Fibroblast of skin of abdomen (primary cell): ENCODE measurements around the gene MRPS26.
"Not testable (repeated sequence)": the region's sequence is repeated elsewhere in the genome, so short reads cannot be mapped to it uniquely, and the experiment has no call there.

Experiments
- DNase-seq: peaks from one replicate; pipeline ENCODE4 v3.0.0-alpha.2; 2013

MRPS26 gene

DNA sequence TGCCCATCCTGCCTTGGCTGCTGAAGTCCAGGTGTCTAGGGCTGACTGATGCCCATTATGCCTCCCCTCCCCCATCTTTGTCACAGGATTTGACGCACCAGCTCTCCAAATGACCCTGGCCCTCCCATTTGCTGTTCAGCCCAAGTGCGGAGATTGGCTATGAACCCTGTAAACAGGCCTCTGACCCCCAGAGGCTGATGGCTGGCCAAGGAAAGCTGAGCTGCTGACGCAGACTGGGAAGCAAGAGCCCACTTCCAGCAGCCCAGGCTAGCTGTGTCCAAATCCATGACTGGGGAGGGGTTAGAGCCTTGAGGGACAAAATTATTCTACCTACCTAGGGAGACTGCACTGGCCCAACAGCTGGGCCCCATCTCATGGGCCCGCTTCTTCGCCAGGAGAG, 3.2 kb upstream of the MRPS26 start:
- DNase-seq = no peak

DNA sequence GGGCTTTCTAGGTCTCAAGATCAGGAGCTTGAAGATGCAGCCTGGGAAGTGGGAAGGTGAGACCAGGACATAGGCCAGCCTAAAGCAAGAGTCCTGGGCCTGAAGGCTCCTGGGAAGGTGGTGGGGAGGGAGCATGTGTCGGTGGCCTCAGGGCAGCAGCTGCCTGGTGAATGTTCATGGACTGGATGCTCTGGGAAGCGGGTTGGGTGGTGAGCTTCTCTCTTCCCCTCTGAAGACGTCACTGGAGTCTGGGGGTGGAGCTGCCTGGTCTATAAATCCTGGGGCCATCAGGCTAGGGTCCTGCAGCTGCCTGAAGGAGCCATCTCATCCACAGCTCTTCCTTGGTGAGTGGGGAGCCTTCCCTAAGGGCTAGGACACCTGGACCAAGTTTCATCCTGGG, 2.5 kb upstream of the MRPS26 start, which contains the start of gene GNRH2:
TSS of gene GNRH2 (plus strand) at position 301 of the 400 bp plus-strand sequence. CDS start 793 bp downstream, outside the sequence.
- no peak for DNase-seq

DNA sequence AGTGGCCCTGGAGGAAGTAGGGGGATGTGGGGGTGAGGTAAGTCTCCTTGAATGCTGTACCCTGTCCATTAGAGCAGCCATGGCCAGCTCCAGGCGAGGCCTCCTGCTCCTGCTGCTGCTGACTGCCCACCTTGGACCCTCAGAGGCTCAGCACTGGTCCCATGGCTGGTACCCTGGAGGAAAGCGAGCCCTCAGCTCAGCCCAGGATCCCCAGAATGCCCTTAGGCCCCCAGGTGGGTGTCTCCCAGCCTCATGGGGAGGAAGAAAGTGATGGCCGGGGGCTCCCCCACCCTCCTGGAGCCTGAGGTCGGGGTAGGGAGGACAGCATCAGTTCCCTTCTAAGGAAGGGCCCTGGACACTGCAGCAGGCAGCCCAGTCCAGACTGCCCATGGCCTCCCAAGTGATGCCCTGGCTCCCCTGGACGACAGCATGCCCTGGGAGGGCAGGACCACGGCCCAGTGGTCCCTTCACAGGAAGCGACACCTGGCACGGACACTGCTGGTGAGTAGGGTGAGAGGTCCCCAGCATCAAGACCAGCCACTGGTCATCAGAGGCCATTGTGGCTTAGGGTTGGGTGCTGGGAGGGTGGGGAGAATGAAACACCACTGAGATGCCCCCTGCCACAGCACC, 1.4 kb upstream of the MRPS26 start:
- DNase-seq = no peak

- DNase-seq = peak; percentile 47
These were observed 623 bp upstream of the MRPS26 start for GRCh38 chr20:3045042-3045815.

DNA sequence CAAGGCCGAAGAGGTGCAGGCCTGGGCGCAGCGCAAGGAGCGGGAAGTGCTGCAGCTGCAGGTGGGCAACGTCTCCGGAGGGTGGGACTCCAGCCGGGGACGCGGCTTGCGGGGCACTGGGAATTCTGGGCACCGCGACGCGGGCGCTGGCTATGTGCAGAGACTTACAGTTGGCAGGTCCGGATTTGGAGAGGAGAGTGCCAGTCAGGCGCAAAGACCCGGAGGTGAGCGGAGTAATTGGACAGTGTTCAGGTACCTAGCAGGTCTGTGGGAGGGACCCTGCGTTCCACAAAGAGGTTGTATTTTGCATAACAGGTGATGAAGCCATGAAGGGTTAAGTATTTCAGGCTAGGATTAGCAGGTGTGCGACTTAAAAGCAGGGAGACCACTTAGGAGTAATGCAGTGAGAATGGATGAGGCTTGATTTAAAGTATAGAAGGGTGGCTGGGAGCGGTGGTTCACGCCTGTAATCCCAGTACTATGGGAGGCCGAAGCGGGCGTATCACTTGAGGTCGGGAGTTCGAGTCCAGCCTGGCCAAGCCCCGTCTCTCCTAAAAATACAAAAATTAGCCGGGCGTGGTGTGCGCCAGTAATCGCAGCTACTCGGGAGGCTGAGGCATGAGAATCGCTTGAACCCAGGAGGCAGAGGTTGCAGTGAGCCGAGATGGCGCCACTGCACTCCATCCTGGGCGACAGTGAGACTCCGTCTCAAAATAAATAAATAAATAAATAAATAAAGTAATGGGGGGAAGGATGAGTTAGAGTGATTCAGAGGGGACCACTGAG, 1.0 kb downstream of the MRPS26 start:
- DNase-seq = no peak

GRCh38 chr20:3047486-3048419, 1.9 kb downstream of the MRPS26 start:
- no peak for DNase-seq

GRCh38 chr20:3051385-3052019, 5.7 kb downstream of the MRPS26 start:
- no peak for DNase-seq

GRCh38 chr20:3059489-3059888, 13.6 kb downstream of the MRPS26 start:
- no peak for DNase-seq

DNA sequence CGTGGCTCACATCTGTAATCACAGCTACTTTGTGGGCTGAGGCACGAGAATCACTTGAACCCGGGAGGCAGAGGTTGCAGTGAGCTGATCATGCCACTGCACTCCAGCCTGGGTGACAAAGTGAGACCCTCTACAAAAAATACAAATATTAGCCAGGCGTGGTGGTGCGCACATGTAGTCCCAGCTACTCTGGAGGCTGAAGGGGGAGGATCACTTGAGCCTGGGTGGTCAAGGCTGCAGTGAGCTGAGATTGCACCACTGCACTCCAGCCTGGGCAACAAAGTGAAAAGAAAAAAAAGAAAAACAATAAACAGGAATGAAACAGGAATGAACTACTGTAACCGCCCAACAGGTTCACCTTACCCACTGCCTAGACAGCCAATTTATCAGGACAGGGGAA, 18.3 kb downstream of the MRPS26 start:
- DNase-seq = not testable (repeated sequence)

- no peak for DNase-seq
These were observed 21.5 kb downstream of the MRPS26 start for GRCh38 chr20:3067139-3068014.

- no peak for DNase-seq
These were observed 22.2 kb downstream of the MRPS26 start for GRCh38 chr20:3068075-3068474.

DNA sequence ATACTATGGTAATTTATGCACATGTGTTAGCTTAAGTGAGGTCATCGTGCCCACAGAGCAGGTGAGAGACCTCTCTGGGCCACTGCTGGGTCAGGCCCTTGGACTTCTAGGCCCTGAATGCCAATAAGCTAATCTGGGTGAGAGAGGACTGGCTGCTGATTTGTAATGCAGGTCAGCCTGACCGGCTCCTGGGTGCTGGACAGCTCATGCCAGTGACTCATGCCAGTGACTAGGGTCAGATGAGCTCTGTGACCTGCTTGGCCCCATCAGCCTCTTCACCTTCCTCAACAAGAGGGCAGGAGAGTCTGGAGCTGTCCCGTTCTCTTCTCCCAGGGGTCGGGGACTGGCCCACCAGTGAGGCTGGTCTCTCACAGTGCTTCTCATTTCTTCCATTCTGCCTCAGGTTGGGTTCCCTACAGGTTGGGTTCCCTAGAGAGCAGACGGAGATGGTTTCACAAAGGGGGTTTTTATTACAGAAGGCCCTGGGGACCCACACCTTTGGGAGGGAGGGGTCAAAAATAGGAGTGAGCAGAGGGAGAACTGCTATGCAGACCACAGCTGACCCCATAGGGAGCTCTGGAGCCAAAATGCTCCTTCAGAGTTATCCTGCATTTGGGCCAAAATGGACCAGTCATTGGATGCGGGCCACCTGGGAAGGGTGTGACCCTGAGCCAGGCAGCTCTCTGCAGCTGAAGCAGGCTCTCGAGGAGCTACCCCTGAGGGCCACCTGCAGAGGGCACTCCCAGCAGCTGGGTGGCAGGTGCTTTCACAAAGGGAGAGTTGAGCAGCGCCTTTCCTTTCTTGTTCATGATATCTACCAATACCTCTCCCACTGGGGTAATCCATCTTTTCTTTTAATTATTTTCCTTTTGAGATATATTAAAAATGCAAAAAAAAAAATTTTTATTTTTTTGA, 23.4 kb downstream of the MRPS26 start:
- no peak for DNase-seq

GRCh38 chr20:3070725-3071124, 24.9 kb downstream of the MRPS26 start:
- no peak for DNase-seq

GRCh38 chr20:3071266-3071609, 25.4 kb downstream of the MRPS26 start:
- no peak for DNase-seq

DNA sequence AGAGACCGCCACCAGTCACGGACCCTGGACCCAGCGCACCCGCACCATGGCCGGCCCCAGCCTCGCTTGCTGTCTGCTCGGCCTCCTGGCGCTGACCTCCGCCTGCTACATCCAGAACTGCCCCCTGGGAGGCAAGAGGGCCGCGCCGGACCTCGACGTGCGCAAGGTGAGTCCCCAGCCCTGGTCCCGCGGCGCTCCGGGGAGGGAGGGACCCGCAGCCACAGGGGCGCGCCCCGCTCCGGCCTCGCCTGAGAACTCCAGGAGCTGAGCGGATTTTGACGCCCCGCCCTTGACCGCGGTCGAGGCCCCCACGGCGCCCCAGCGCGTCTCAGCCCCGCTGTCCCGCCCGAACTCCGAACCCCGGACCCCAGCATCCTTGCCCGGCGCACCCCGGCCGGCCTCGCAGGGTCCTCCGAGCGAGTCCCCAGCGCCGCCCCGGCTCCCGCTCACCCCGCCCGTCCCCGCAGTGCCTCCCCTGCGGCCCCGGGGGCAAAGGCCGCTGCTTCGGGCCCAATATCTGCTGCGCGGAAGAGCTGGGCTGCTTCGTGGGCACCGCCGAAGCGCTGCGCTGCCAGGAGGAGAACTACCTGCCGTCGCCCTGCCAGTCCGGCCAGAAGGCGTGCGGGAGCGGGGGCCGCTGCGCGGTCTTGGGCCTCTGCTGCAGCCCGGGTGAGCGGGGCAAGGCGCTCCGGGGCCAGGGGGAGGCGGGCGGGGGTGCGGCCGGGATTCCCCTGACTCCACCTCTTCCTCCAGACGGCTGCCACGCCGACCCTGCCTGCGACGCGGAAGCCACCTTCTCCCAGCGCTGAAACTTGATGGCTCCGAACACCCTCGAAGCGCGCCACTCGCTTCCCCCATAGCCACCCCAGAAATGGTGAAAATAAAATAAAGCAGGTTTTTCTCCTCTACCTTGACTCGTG, 26.0 kb downstream of the MRPS26 start, which contains the start of gene OXT:
TSS of gene OXT (plus strand) at position 11 of the 920 bp plus-strand sequence. CDS start at position 47, 36 bp downstream.
- peak; percentile 27 for DNase-seq

DNA sequence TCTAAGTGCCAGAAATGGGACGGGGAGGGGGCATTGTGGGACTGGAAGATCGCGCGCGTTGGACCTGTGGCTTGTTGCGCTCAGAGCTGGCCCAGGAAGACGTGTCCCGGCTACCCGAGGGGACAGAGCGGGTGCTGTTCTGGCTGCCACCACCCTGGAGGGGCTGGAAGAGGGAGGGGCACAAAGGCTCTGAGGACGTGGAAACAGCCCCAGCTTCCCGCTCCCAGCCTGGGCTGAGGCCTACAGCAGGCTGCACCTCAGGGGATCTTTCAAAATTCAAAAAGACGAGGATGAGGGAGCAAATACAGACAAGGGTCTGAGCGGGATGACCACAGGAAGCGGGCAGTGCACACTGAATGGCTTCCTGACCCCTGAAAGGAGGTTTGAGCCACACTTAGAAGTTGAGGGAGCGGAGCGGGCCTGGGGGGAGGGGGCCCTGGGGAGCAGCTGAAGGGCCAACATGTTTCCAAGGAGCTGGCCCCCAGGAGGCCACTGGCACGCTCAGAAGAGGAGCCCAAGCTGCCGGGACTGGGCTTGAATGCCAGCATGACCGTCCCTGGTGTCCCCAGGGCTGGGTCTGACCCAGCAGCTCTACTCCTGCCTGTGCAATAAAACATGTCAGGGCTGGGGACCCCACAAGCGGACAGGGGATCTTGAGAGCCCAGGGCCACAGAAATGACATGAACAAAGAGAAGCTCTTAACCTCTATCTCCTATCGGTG, 26.8 kb downstream of the MRPS26 start:
- DNase-seq = no peak

- not testable (repeated sequence) for DNase-seq
These were observed 27.4 kb downstream of the MRPS26 start for GRCh38 chr20:3073251-3073643.

DNA sequence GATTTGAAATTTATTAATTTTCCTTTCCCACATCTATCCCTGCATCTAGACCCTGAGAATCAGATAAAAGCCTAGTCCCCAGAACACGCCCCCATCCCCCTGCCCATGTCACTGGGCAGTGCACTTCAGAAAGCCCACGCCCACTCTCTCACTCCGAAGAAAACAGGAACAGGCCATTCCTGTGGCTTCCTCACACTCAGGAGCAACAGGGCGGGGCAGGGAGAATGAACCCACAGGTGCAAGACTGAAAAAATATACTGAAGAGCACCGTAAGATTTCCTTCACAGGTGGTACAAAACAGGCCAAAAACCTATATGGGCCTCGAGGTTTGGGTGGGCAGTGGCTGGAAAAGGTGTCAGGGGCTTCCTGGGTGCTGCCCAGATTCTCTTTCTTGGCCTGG, 29.0 kb downstream of the MRPS26 start:
- DNase-seq = no peak
